H9 (cell line): ENCODE measurements around the gene SLC25A42. TPM values are rescaled to one million over a fixed set of nuclear protein-coding genes. Genes with fewer than 3 reads are reported as not detected.

Experiments used
- DNase-seq: peaks from one replicate; pipeline ENCODE4 v3.0.0-alpha.2; 2017
- H2AFZ ChIP-seq: one replicate; pipeline ENCODE4 v1.6.1; 2013; ENCODE audit warnings: mild to moderate bottlenecking, low read length, control low read depth, moderate library complexity
- H2AK5ac ChIP-seq: 2 replicates; pipeline ENCODE4 v1.6.1; 2013; ENCODE audit warnings: low read length, control low read depth, mixed read lengths; ENCODE audit not compliant: insufficient read length
- H2BK120ac ChIP-seq: one replicate; pipeline ENCODE4 v1.6.1; 2013; ENCODE audit warnings: low read depth, mild to moderate bottlenecking, low read length, control low read depth, inconsistent platforms; ENCODE audit not compliant: poor library complexity, severe bottlenecking
- H2BK12ac ChIP-seq: 2 replicates; pipeline ENCODE4 v1.6.1; 2013; ENCODE audit warnings: low read length, control low read depth, mixed read lengths, low read depth; ENCODE audit not compliant: insufficient read length
- H2BK15ac ChIP-seq: 2 replicates; pipeline ENCODE4 v1.6.1; 2013; ENCODE audit warnings: low read depth, low read length, control low read depth
- H2BK20ac ChIP-seq: one replicate; pipeline ENCODE4 v1.6.1; 2013; ENCODE audit warnings: low read depth, mild to moderate bottlenecking, low read length, control low read depth, inconsistent platforms; ENCODE audit not compliant: poor library complexity, severe bottlenecking
- H2BK5ac ChIP-seq: 2 replicates; pipeline ENCODE4 v1.6.1; 2013; ENCODE audit warnings: low read length, control low read depth, mixed read lengths; ENCODE audit not compliant: insufficient read length
- H3K14ac ChIP-seq: 2 replicates; pipeline ENCODE4 v1.6.1; 2013; ENCODE audit warnings: low read length, control low read depth; ENCODE audit not compliant: insufficient read depth
- H3K18ac ChIP-seq: 2 replicates; pipeline ENCODE4 v1.6.1; 2013; ENCODE audit warnings: low read depth, mild to moderate bottlenecking, mixed read lengths, low read length, control low read depth; ENCODE audit not compliant: insufficient read length
- H3K23ac ChIP-seq: 2 replicates; pipeline ENCODE4 v1.6.1; 2013; ENCODE audit warnings: low read length, control low read depth, mixed read lengths, low read depth; ENCODE audit not compliant: insufficient read length
- H3K23me2 ChIP-seq: 2 replicates; pipeline ENCODE4 v1.6.1; 2013; ENCODE audit warnings: low read depth, mild to moderate bottlenecking, mixed read lengths, low read length, control low read depth; ENCODE audit not compliant: insufficient read length, poor library complexity, severe bottlenecking
- H3K27ac ChIP-seq: 2 replicates; pipeline ENCODE4 v1.5.1; 2013; ENCODE audit warnings: low read length, control low read depth, mixed read lengths, low read depth; ENCODE audit not compliant: insufficient read length
- H3K27me3 ChIP-seq: 2 replicates; pipeline ENCODE4 v1.6.1; 2013; ENCODE audit warnings: low read length, control low read depth, inconsistent platforms; ENCODE audit not compliant: insufficient read depth
- H3K4ac ChIP-seq: 2 replicates; pipeline ENCODE4 v1.6.1; 2013; ENCODE audit warnings: low read depth, mild to moderate bottlenecking, control low read depth, inconsistent platforms, low read length, moderate library complexity
- H3K4me1 ChIP-seq: 2 replicates; pipeline ENCODE4 v1.6.1; 2013; ENCODE audit warnings: low read length, control low read depth, inconsistent platforms; ENCODE audit not compliant: insufficient read depth
- H3K4me2 ChIP-seq: 2 replicates; pipeline ENCODE4 v1.6.1; 2013; ENCODE audit warnings: low read length, control low read depth, mixed read lengths; ENCODE audit not compliant: insufficient read length, insufficient read depth
- H3K56ac ChIP-seq: 2 replicates; pipeline ENCODE4 v1.6.1; 2013; ENCODE audit warnings: low read depth, mild to moderate bottlenecking, mixed read lengths, low read length, control low read depth; ENCODE audit not compliant: insufficient read length
- H3K79me1 ChIP-seq: 2 replicates; pipeline ENCODE4 v1.6.1; 2013; ENCODE audit warnings: low read depth, mild to moderate bottlenecking, moderate library complexity, low read length, control low read depth, inconsistent platforms; ENCODE audit not compliant: insufficient read depth, poor library complexity, severe bottlenecking
- H3K79me2 ChIP-seq: 2 replicates; pipeline ENCODE4 v1.6.1; 2013; ENCODE audit warnings: low read length, control low read depth, inconsistent platforms; ENCODE audit not compliant: insufficient read depth
- H3K9ac ChIP-seq: 2 replicates; pipeline ENCODE4 v1.6.1; 2013; ENCODE audit warnings: low read length, control low read depth, mixed read lengths; ENCODE audit not compliant: insufficient read length; ENCODE audit errors: extremely low read depth
- H3K9me3 ChIP-seq: one replicate; pipeline ENCODE4 v1.6.1; 2013; ENCODE audit warnings: low read depth, low read length, inconsistent platforms; ENCODE audit not compliant: control insufficient read depth
- H3T11ph ChIP-seq: one replicate; pipeline ENCODE4 v1.6.1; 2013; ENCODE audit warnings: mild to moderate bottlenecking, low read length, control low read depth, inconsistent platforms
- H4K20me1 ChIP-seq: one replicate; pipeline ENCODE4 v1.6.1; 2013; ENCODE audit not compliant: control insufficient read depth, insufficient read length, insufficient read depth
- H4K5ac ChIP-seq: 2 replicates; pipeline ENCODE4 v1.6.1; 2013; ENCODE audit warnings: low read depth, mild to moderate bottlenecking, mixed read lengths, low read length, control low read depth; ENCODE audit not compliant: insufficient read length
- H4K8ac ChIP-seq: replicated peaks from 2 replicates; pipeline ENCODE4 v1.6.1; 2013; ENCODE audit warnings: low read length, control low read depth, mixed read lengths, low read depth; ENCODE audit not compliant: insufficient read length
- H4K91ac ChIP-seq: 2 replicates; pipeline ENCODE4 v1.6.1; 2013; ENCODE audit warnings: low read depth, mild to moderate bottlenecking, moderate library complexity, mixed read lengths, low read length, control low read depth; ENCODE audit not compliant: insufficient read length
- H3K27ac Mint-ChIP-seq, 3 experiments: 2 replicates in 2 of 3; 3 replicates in 1 of 3; pipeline ENCODE4 v1.8.0; 2020 to 2021; ENCODE audit warnings: mixed read lengths in 3 of 3, mild to moderate bottlenecking in 1 of 3, moderate library complexity in 1 of 3
- H3K27me3 Mint-ChIP-seq: 2 replicates; pipeline ENCODE4 v1.8.0; 2021; ENCODE audit warnings: low read depth, mild to moderate bottlenecking, moderate library complexity, mixed read lengths
- H3K36me3 Mint-ChIP-seq, 3 experiments: 2 replicates in 2 of 3; 3 replicates in 1 of 3; pipeline ENCODE4 v1.8.0; 2020 to 2021; ENCODE audit warnings: low read depth in 3 of 3, mixed read lengths in 3 of 3; ENCODE audit not compliant: insufficient read depth in 1 of 3
- H3K4me1 Mint-ChIP-seq, 2 experiments: 2 replicates each; pipeline ENCODE4 v1.8.0; 2020; ENCODE audit warnings: mixed read lengths in 2 of 2
- H3K4me3 Mint-ChIP-seq, 2 experiments: 2 replicates in 1 of 2; 3 replicates in 1 of 2; pipeline ENCODE4 v1.8.0; 2020 to 2021; ENCODE audit warnings: mild to moderate bottlenecking in 2 of 2, mixed read lengths in 2 of 2, moderate library complexity in 1 of 2
- H3K9me3 Mint-ChIP-seq, 2 experiments: 2 replicates in 1 of 2; 3 replicates in 1 of 2; pipeline ENCODE4 v1.8.0; 2020; ENCODE audit warnings: mild to moderate bottlenecking in 2 of 2, mixed read lengths in 2 of 2, moderate library complexity in 1 of 2
- WGBS: extraction: QIAGEN DNeasy Blood & Tissue Kit; methylation state at CpG from one replicate; pipeline ENCODE4 v1.1.7; 2013; ENCODE audit warnings: missing lambda C conversion rate, low lambda C conversion rate, mixed read lengths; ENCODE audit not compliant: insufficient read length; ENCODE audit errors: extremely low coverage; 5-methylcytosine and 5-hydroxymethylcytosine counted together
- total RNA-seq: library from RNA; stranded (reverse); gene quantifications from 2 replicates; pipeline ENCODE4 v1.2.1, GENCODE V29; 2021
- TF ChIP-seq, protein P1 (sequence below): fragments of 200-600 bp; sonication (generic); conservative IDR thresholded peaks from 3 replicates; pipeline ENCODE4 v1.8.0; 2021; ENCODE audit warnings: antibody characterized with exemption, mild to moderate bottlenecking

SLC25A42 gene
- total RNA-seq, 1 experiment from 2014 or later: 3.6 TPM

DNA sequence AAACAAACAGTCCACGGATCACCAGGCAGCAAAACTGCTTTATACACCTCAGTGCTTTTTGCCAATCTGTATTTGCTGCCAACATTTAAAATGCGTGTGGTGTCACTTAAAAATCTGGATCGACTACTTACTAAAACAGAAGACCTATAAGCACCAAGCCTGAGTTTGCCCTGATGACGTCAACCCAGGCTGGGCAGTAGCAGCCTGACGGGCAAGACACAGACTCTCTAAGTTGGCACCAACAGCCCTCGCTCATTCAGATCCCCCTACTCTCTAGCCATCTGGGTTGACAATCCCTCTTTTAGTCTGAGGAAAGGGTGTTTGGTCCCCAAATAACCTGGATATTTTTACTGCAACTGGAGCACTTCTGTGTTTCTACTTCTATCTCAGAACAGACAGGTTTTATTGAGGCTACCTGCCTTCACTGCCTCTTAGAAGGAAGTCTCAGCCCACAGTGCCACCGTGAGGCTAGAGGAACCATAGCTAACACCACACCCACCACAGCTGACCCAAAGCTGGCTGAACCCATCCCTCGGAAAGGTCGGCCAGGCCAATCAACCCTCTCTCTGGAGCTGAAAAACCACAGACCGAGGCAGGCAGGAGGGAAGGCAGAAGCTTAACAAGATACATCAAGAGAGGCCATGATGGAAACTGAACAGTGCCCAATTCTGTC lies 37.4 kb upstream of the SLC25A42 start:
- Histone ChIP-seq H4K5ac (no peak overlapping the region), H2AFZ (no peak overlapping the region), H3K4me2 (no peak overlapping the region), H4K20me1 (peaks cover 3% of the 10 kb centered on the region), H2BK120ac (no peak overlapping the region), H3K18ac (no peak overlapping the region), H3K27me3 (no peaks in the 10 kb centered on the region), H3K9me3 (no peaks in the 10 kb centered on the region), H4K8ac (no peak overlapping the region), H4K91ac (no peak overlapping the region), H2BK15ac (no peak overlapping the region), H3K23me2 (no peaks in the 10 kb centered on the region), H3T11ph (no peak overlapping the region), H2AK5ac (no peak overlapping the region), H3K4me1 (no peaks in the 10 kb centered on the region), H2BK5ac (no peak overlapping the region), H2BK20ac (no peak overlapping the region), H3K4ac (no peak overlapping the region), H3K56ac (no peak overlapping the region), H3K79me1 (peaks cover 13% of the 10 kb centered on the region), H3K27ac (no peak overlapping the region), H3K14ac (no peak overlapping the region), H3K9ac (no peak overlapping the region), H3K23ac (no peak overlapping the region), H3K79me2 (no peaks in the 10 kb centered on the region), H2BK12ac (no peak overlapping the region)
- no peak overlapping the region for H3K27ac Mint-ChIP-seq
- no peaks in the 10 kb centered on the region for H3K27me3 Mint-ChIP-seq
- TF ChIP-seq, protein P1, sequence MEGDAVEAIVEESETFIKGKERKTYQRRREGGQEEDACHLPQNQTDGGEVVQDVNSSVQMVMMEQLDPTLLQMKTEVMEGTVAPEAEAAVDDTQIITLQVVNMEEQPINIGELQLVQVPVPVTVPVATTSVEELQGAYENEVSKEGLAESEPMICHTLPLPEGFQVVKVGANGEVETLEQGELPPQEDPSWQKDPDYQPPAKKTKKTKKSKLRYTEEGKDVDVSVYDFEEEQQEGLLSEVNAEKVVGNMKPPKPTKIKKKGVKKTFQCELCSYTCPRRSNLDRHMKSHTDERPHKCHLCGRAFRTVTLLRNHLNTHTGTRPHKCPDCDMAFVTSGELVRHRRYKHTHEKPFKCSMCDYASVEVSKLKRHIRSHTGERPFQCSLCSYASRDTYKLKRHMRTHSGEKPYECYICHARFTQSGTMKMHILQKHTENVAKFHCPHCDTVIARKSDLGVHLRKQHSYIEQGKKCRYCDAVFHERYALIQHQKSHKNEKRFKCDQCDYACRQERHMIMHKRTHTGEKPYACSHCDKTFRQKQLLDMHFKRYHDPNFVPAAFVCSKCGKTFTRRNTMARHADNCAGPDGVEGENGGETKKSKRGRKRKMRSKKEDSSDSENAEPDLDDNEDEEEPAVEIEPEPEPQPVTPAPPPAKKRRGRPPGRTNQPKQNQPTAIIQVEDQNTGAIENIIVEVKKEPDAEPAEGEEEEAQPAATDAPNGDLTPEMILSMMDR: peak; percentile 24; the same call in 1 of the 3 replicates
- no CpG with 5 or more reads among the region's 10 CpGs for WGBS
- H3K4me3 Mint-ChIP-seq: no peak overlapping the region
- H3K4me1 Mint-ChIP-seq: no peaks in the 10 kb centered on the region
- H3K9me3 Mint-ChIP-seq: no peaks in the 10 kb centered on the region
- peaks cover 44 to 83% (median 81%) of the 10 kb centered on the region in 3 experiments; a peak in 6 of 7 replicates for H3K36me3 Mint-ChIP-seq
- no peak for DNase-seq
